ENCODE measurements around the gene CCDC85B. TPM values are rescaled to one million over a fixed set of nuclear protein-coding genes. Genes with fewer than 3 reads are reported as not detected.

Gene CCDC85B
- total RNA-seq, 3 donors from 2014 or later (not counting 1 experiment from before 2014, with no cell fraction given) = 22.6 to 36.1 (median 24.1) TPM

DNA sequence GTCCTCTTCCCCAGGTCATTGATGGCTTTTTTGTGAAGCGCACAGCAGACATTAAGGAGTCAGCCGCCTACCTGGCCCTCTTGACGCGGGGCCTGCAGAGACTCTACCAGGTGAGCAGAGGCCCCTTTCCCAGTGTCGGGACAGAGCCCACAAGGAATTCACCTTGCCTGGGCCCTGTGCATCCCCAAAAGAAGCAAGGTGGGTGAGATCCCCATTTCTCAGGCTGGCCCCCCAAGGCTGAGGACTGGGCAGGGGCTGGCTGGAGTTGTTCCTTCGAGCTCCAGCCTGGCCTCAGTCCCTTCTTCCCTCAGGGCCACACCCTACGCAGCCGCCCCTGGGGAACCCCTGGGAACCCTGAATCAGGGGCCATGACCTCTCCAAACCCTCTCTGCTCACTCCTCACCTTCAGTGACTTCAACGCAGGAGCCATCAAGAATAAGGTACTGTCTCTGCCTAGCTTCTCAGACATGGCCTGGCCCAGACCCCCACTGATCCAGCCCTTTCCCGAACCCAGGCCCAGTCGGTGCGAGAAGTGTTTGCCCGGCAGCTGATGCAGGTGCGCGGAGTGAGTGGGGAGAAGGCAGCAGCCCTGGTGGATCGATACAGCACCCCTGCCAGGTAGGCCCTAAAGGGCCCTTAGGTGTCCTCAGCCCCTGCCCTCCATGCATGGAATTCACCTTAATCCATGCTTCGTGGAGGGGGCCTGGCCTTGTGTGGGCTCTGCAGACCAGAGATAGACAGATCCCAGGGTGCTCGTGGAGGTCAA, 25.6 kb upstream of the CCDC85B start:
- Histone ChIP-seq H3K36me3 (ENCODE audit: control insufficient read depth, insufficient read depth, low read length) (peaks cover 47% of the 10 kb centered on the region), H3K27me3 (ENCODE audit: control insufficient read depth, insufficient read depth, low read length) (no peaks in the 10 kb centered on the region), H3K9me3 (ENCODE audit: control insufficient read depth, insufficient read depth, low read length) (no peaks in the 10 kb centered on the region), H3K4me3 (ENCODE audit: low read length) (no peak overlapping the region), H3K27ac (ENCODE audit: low read length) (no peak overlapping the region), H3K4me1 (ENCODE audit: control insufficient read depth, insufficient read depth, low read length) (peaks cover 21% of the 10 kb centered on the region)
- H3K9me3 Mint-ChIP-seq = no peaks in the 10 kb centered on the region
- H3K4me1 Mint-ChIP-seq = peaks cover 20 to 39% of the 10 kb centered on the region in 2 donors
- intact Hi-C loops (cut with micrococcal nuclease) = no loop called here
- 95% methylated on average over 18 of the region's 18 CpGs for WGBS (ENCODE audit: insufficient coverage)
- TF ChIP-seq, protein P1, sequence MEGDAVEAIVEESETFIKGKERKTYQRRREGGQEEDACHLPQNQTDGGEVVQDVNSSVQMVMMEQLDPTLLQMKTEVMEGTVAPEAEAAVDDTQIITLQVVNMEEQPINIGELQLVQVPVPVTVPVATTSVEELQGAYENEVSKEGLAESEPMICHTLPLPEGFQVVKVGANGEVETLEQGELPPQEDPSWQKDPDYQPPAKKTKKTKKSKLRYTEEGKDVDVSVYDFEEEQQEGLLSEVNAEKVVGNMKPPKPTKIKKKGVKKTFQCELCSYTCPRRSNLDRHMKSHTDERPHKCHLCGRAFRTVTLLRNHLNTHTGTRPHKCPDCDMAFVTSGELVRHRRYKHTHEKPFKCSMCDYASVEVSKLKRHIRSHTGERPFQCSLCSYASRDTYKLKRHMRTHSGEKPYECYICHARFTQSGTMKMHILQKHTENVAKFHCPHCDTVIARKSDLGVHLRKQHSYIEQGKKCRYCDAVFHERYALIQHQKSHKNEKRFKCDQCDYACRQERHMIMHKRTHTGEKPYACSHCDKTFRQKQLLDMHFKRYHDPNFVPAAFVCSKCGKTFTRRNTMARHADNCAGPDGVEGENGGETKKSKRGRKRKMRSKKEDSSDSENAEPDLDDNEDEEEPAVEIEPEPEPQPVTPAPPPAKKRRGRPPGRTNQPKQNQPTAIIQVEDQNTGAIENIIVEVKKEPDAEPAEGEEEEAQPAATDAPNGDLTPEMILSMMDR (IDR thresholded peaks at IDR 0.05) = no peak
- ATAC-seq (no peak), DNase-seq (no peak)
- no peaks in the 10 kb centered on the region for H3K27me3 Mint-ChIP-seq (ENCODE audit: low read depth in 2 of 2)
- no peak overlapping the region for H3K27ac Mint-ChIP-seq
- no peak overlapping the region for H3K4me3 Mint-ChIP-seq
- H3K36me3 Mint-ChIP-seq = no peaks in the 10 kb centered on the region

DNA sequence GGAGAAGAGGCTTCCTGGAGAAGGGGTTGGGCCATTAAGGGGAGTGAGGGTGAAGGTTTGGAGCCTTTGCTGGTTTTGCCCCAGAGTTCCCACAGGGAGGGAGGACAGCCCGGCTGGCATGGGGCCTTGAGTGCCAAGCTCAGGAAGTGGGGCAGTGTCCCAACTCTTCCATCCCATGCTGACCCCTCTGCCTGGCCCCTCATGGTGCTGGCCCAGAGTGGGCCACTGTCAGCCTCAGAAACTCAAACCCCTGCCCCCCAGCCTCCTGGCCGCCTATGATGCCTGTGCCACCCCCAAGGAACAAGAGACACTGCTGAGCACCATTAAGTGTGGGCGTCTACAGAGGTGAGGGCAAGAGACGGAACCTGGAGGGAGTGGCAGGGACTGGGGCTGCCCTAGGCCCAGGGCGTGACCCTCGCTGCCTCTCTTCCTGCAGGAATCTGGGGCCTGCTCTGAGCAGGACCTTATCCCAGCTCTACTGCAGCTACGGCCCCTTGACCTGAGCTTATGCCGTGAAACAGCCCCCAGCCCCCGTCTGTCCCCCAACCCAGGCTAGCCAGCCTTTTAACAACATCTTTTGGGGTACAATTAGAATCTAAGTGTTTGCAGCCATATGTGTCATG, 24.8 kb upstream of the CCDC85B start:
- WGBS (ENCODE audit: insufficient coverage) = 96% methylated on average over 9 of the region's 9 CpGs
- H3K4me1 ChIP-seq (ENCODE audit: control insufficient read depth, insufficient read depth, low read length) = peaks cover 25% of the 10 kb centered on the region
- H3K27me3 ChIP-seq (ENCODE audit: control insufficient read depth, insufficient read depth, low read length) = no peaks in the 10 kb centered on the region
- no peaks in the 10 kb centered on the region for H3K36me3 Mint-ChIP-seq
- no peak for ATAC-seq
- no peak overlapping the region for H3K4me3 ChIP-seq (ENCODE audit: low read length)
- H3K4me3 Mint-ChIP-seq = no peak overlapping the region
- H3K36me3 ChIP-seq (ENCODE audit: control insufficient read depth, insufficient read depth, low read length) = peaks cover 47% of the 10 kb centered on the region
- intact Hi-C loops (cut with micrococcal nuclease) = no loop called here
- TF ChIP-seq, protein P1 (IDR thresholded peaks at IDR 0.05) = no peak
- H3K27ac ChIP-seq (ENCODE audit: low read length) = no peak overlapping the region
- no peaks in the 10 kb centered on the region for H3K27me3 Mint-ChIP-seq (ENCODE audit: low read depth in 2 of 2)
- peaks cover 16 to 39% of the 10 kb centered on the region in 2 donors for H3K4me1 Mint-ChIP-seq
- no peaks in the 10 kb centered on the region for H3K9me3 Mint-ChIP-seq
- no peak for DNase-seq
- H3K27ac Mint-ChIP-seq = no peak overlapping the region
- H3K9me3 ChIP-seq (ENCODE audit: control insufficient read depth, insufficient read depth, low read length) = no peaks in the 10 kb centered on the region

DNA sequence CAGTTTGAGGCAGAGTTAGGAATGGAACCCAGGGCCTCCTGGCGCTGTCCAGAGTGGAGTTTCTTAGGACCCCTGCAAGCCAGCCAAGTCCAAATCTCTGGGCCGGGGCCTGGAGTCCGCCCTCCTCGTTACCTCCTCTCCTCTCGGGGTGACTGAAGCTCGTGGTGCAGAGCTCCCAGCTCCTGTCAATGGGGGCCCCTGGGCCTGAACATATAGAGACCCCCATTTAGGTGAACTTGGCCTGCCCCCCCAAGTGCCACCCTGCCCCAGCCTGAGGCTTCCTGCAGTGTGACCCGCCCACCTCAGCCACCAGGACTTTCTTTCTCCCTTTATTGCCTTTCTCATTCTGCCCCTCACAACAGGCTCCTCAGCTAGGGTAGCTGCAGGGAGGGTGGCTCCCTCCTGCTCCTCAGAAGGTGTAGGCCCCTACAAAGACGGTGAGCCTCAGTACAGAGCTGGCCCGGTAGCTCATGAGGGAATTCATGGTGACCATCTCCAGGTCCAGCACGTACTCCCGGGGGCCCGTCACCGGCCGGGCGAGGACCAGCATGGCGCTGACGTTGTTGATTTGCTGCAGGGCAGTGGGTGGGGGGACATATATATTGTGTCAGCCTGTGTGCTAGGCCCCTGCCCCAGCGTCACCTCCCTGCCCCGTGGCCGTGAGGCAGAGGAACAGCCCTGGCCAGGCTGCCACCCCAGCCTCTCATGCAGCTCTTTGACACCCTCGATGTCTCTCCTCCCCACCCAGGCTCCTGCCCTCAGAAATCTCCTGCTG, 23.8 kb upstream of the CCDC85B start:
- no peak overlapping the region for H3K4me3 ChIP-seq (ENCODE audit: low read length)
- no peaks in the 10 kb centered on the region for H3K27me3 ChIP-seq (ENCODE audit: control insufficient read depth, insufficient read depth, low read length)
- intact Hi-C loops (cut with micrococcal nuclease) = no loop called here
- H3K9me3 ChIP-seq (ENCODE audit: control insufficient read depth, insufficient read depth, low read length) = no peaks in the 10 kb centered on the region
- Mint-ChIP-seq H3K9me3 (no peaks in the 10 kb centered on the region), H3K27me3 (ENCODE audit: low read depth in 2 of 2) (no peaks in the 10 kb centered on the region), H3K27ac (no peak overlapping the region), H3K4me3 (no peak overlapping the region), H3K4me1 (peaks cover 17 to 34% of the 10 kb centered on the region in 2 donors), H3K36me3 (no peaks in the 10 kb centered on the region)
- TF ChIP-seq, protein P1 (IDR thresholded peaks at IDR 0.05) = no peak
- no peak for ATAC-seq
- H3K4me1 ChIP-seq (ENCODE audit: control insufficient read depth, insufficient read depth, low read length) = peaks cover 21% of the 10 kb centered on the region
- DNase-seq = no peak
- peaks cover 47% of the 10 kb centered on the region for H3K36me3 ChIP-seq (ENCODE audit: control insufficient read depth, insufficient read depth, low read length)
- no peak overlapping the region for H3K27ac ChIP-seq (ENCODE audit: low read length)
- 94% methylated on average over 21 of the region's 21 CpGs for WGBS (ENCODE audit: insufficient coverage)

Data from natural killer cell (primary cell).